ENCODE results near the gene FEM1C. TPM values are rescaled to one million over a fixed set of nuclear protein-coding genes. Genes with fewer than 3 reads are reported as not detected.

Gene FEM1C
- total RNA-seq, 2 experiments from 2014 or later = 16.8 to 17.0 TPM

- POLR2A ChIA-PET = interaction anchor here (1.0 kb wide), 1 partner anchor 65 kb away, joined by 3 read pairs; no protein-coding TSS in a partner anchor
- H3K27ac Mint-ChIP-seq = no peak overlapping the region
- no peaks in the 10 kb centered on the region for H3K9me3 Mint-ChIP-seq
- no peak for DNase-seq
- no peaks in the 10 kb centered on the region for H3K4me1 Mint-ChIP-seq
- H3K36me3 Mint-ChIP-seq (ENCODE audit: low read depth) = no peaks in the 10 kb centered on the region
- H3K27me3 Mint-ChIP-seq = peaks cover 37% of the 10 kb centered on the region
- CTCF ChIA-PET = no interaction called here
- no peak overlapping the region for H3K4me3 Mint-ChIP-seq
These were observed 66.3 kb downstream of the FEM1C start for GRCh38 chr5:115478281-115478680.

GRCh38 chr5:115477581-115477980 lies 67.0 kb downstream of the FEM1C start:
- Mint-ChIP-seq H3K27ac (no peak overlapping the region), H3K4me1 (no peaks in the 10 kb centered on the region), H3K4me3 (no peak overlapping the region), H3K27me3 (peaks cover 35% of the 10 kb centered on the region), H3K9me3 (no peaks in the 10 kb centered on the region), H3K36me3 (ENCODE audit: low read depth) (no peaks in the 10 kb centered on the region)
- ChIA-PET POLR2A (interaction anchor here (1.4 kb wide), 1 partner anchor 10 kb away, joined by 3 read pairs; no protein-coding TSS in a partner anchor), CTCF (no interaction called here)
- no peak for DNase-seq

- Mint-ChIP-seq H3K4me1 (no peaks in the 10 kb centered on the region), H3K36me3 (ENCODE audit: low read depth) (no peaks in the 10 kb centered on the region), H3K27me3 (peaks cover 30% of the 10 kb centered on the region), H3K4me3 (no peak overlapping the region), H3K27ac (no peak overlapping the region), H3K9me3 (no peaks in the 10 kb centered on the region)
- ChIA-PET CTCF (no interaction called here), POLR2A (no interaction called here)
- no peak for DNase-seq
These were observed 68.8 kb downstream of the FEM1C start for GRCh38 chr5:115475788-115476187.

GRCh38 chr5:115472271-115473025 lies 72.1 kb downstream of the FEM1C start:
- CTCF ChIA-PET = no interaction called here
- Mint-ChIP-seq H3K36me3 (ENCODE audit: low read depth) (no peaks in the 10 kb centered on the region), H3K4me1 (no peaks in the 10 kb centered on the region), H3K27ac (no peak overlapping the region), H3K9me3 (no peaks in the 10 kb centered on the region), H3K27me3 (peaks cover 19% of the 10 kb centered on the region), H3K4me3 (no peak overlapping the region)
- no peak for DNase-seq
- POLR2A ChIA-PET = no interaction called here

- Mint-ChIP-seq H3K9me3 (no peaks in the 10 kb centered on the region), H3K27me3 (peaks cover 22% of the 10 kb centered on the region), H3K27ac (no peak overlapping the region), H3K4me1 (no peaks in the 10 kb centered on the region), H3K4me3 (no peak overlapping the region), H3K36me3 (ENCODE audit: low read depth) (no peaks in the 10 kb centered on the region)
- POLR2A ChIA-PET = no interaction called here
- CTCF ChIA-PET = no interaction called here
- DNase-seq = no peak
These were observed 73.1 kb downstream of the FEM1C start for GRCh38 chr5:115471345-115472063.

GRCh38 chr5:115470921-115471320 lies 73.7 kb downstream of the FEM1C start:
- Mint-ChIP-seq H3K27me3 (peaks cover 25% of the 10 kb centered on the region), H3K9me3 (no peaks in the 10 kb centered on the region), H3K4me3 (no peak overlapping the region), H3K36me3 (ENCODE audit: low read depth) (no peaks in the 10 kb centered on the region), H3K4me1 (no peaks in the 10 kb centered on the region), H3K27ac (no peak overlapping the region)
- no peak for DNase-seq
- ChIA-PET CTCF (no interaction called here), POLR2A (interaction anchor here (1.3 kb wide), 1 partner anchor 10 kb away, joined by 3 read pairs; no protein-coding TSS in a partner anchor)

Other genes with a start within 250 kb of the FEM1C start
- 1 to 10 TPM; 2.0 TPM for gene CCDC112, start 248.1 kb downstream of the FEM1C start, total RNA-seq
- gene TICAM2, start 57.7 kb upstream of the FEM1C start, total RNA-seq = 1 to 10 TPM; 1.8 to 2.5 TPM
- 10 to 100 TPM; 52.7 to 55.6 TPM for gene TMED7, start 81.3 kb upstream of the FEM1C start, total RNA-seq